H1 (cell line): ENCODE results near the gene ELP4. TPM values are rescaled to one million over a fixed set of nuclear protein-coding genes. Genes with fewer than 3 reads are reported as not detected.

ENCODE experiments used
- CTCF ChIA-PET: fragments of 300-600 bp; sonication (Branson Sonifier 250); formaldehyde crosslinking; loops from one replicate; lab custom pipeline; 2021; ENCODE audit not compliant: partially characterized antibody; lab: Charles Lee
- POLR2A ChIA-PET: fragments of 300-600 bp; sonication (Branson Sonifier 250); formaldehyde crosslinking; loops from one replicate; lab custom pipeline; 2021; ENCODE audit warnings: inconsistent platforms; ENCODE audit not compliant: partially characterized antibody; lab: Charles Lee
- DNase-seq, 2 experiments: peaks; one replicate each; pipeline versions ENCODE4 v3.0.0 to v3.0.0-alpha.2; 2010 to 2022; ENCODE audit warnings: low spot score in 2 of 2, low read depth in 1 of 2, mixed read lengths in 1 of 2
- FAIRE-seq: peaks from 2 replicates; lab custom pipeline; 2011; peaks lifted over from hg19 to GRCh38; lab: Jason Lieb, UNC
- H2AFZ ChIP-seq: 2 replicates; pipeline ENCODE4 v1.8.1; 2012; ENCODE audit warnings: low read length, inconsistent platforms
- H2AK5ac ChIP-seq: 2 replicates; pipeline ENCODE4 v1.6.1; 2013; ENCODE audit warnings: low read depth, low read length
- H2BK120ac ChIP-seq: replicated peaks from 2 replicates; pipeline ENCODE3; 2013; ENCODE audit warnings: low read depth, low read length, inconsistent platforms
- H2BK12ac ChIP-seq: 2 replicates; pipeline ENCODE4 v1.6.1; 2013; ENCODE audit warnings: low read depth, low read length
- H2BK15ac ChIP-seq: 2 replicates; pipeline ENCODE4 v1.6.1; 2013; ENCODE audit warnings: low read length
- H2BK20ac ChIP-seq: 2 replicates; pipeline ENCODE4 v1.6.1; 2013; ENCODE audit warnings: low read length
- H2BK5ac ChIP-seq: 2 replicates; pipeline ENCODE4 v1.6.1; 2013; ENCODE audit warnings: low read depth, low read length
- H3K14ac ChIP-seq: 2 replicates; pipeline ENCODE4 v1.6.1; 2013; ENCODE audit warnings: inconsistent platforms; ENCODE audit not compliant: insufficient read length
- H3K18ac ChIP-seq: 2 replicates; pipeline ENCODE4 v1.6.1; 2013; ENCODE audit warnings: low read length; ENCODE audit errors: extremely low read depth
- H3K23ac ChIP-seq: 2 replicates; pipeline ENCODE4 v1.6.1; 2013; ENCODE audit warnings: inconsistent platforms; ENCODE audit not compliant: insufficient read length
- H3K23me2 ChIP-seq: 2 replicates; pipeline ENCODE4 v1.6.1; 2013; ENCODE audit warnings: low read depth, low read length
- H3K27ac ChIP-seq: 2 replicates; pipeline ENCODE4 v1.6.1; 2011; ENCODE audit warnings: low read depth, low read length, inconsistent platforms
- H3K27me3 ChIP-seq, 4 experiments: replicated peaks in 1 of 4; 1 replicate in 1 of 4; 2 replicates in 3 of 4; pipeline versions ENCODE4 v1.6.1 to v1.8.1; 2011 to 2013; ENCODE audit warnings: low read length in 3 of 4, mild to moderate bottlenecking in 3 of 4, inconsistent platforms in 2 of 4, mixed read lengths in 2 of 4, moderate library complexity in 1 of 4; ENCODE audit not compliant: control insufficient read depth in 3 of 4, insufficient read depth in 3 of 4; ENCODE audit errors: extremely low read depth in 1 of 4
- H3K36me3 ChIP-seq, 4 experiments: 2 replicates each; pipeline versions ENCODE4 v1.6.1 to v1.8.1; 2011 to 2013; ENCODE audit warnings: mild to moderate bottlenecking in 4 of 4, low read length in 3 of 4, moderate library complexity in 2 of 4, control low read depth in 1 of 4, inconsistent platforms in 1 of 4; ENCODE audit not compliant: insufficient read depth in 4 of 4, control insufficient read depth in 2 of 4
- H3K4ac ChIP-seq: replicated peaks from 2 replicates; pipeline ENCODE3; 2013; ENCODE audit warnings: low read length, low read depth, mixed read lengths, inconsistent platforms; ENCODE audit not compliant: insufficient read length
- H3K4me1 ChIP-seq, 4 experiments: replicated peaks in 1 of 4; 1 replicate in 1 of 4; 2 replicates in 3 of 4; pipeline versions ENCODE4 v1.6.1 to v1.8.1; 2011 to 2013; ENCODE audit warnings: low read length in 3 of 4, inconsistent platforms in 2 of 4, mixed read lengths in 1 of 4; ENCODE audit not compliant: insufficient read depth in 4 of 4, control insufficient read depth in 3 of 4
- H3K4me2 ChIP-seq, 2 experiments: 2 replicates each; pipeline versions ENCODE4 v1.6.1 to v1.8.1; 2011 to 2013; ENCODE audit warnings: low read depth in 2 of 2, low read length in 2 of 2, control low read depth in 1 of 2, inconsistent platforms in 1 of 2, mild to moderate bottlenecking in 1 of 2; ENCODE audit not compliant: insufficient read depth in 1 of 2
- H3K4me3 ChIP-seq, 4 experiments: fragments of 200-600, 300-600 bp in 1 of 4; sonication (generic), shearing (Covaris generic), sonication (Bioruptor Twin) in 1 of 4; 2 replicates each; pipeline versions ENCODE4 v1.5.1 to v1.8.1; 2011 to 2016; ENCODE audit warnings: low read length in 4 of 4, low read depth in 3 of 4, control low read depth in 2 of 4, inconsistent platforms in 2 of 4, mild to moderate bottlenecking in 2 of 4, mixed read lengths in 1 of 4, moderate library complexity in 1 of 4; ENCODE audit not compliant: insufficient read depth in 2 of 4; ENCODE audit errors: extremely low read depth in 1 of 4
- H3K56ac ChIP-seq: replicated peaks from 2 replicates; pipeline ENCODE3; 2013; ENCODE audit warnings: low read depth, mild to moderate bottlenecking, mixed read lengths, low read length, inconsistent platforms; ENCODE audit not compliant: insufficient read length
- H3K79me1 ChIP-seq: 2 replicates; pipeline ENCODE4 v1.6.1; 2013; ENCODE audit warnings: low read depth, low read length, control low read depth
- H3K79me2 ChIP-seq, 2 experiments: 2 replicates each; pipeline versions ENCODE4 v1.6.1 to v1.8.1; 2012 to 2013; ENCODE audit warnings: low read length in 2 of 2, mild to moderate bottlenecking in 2 of 2, inconsistent platforms in 1 of 2; ENCODE audit not compliant: insufficient read depth in 2 of 2, control insufficient read depth in 1 of 2
- H3K9ac ChIP-seq, 4 experiments: replicated peaks in 1 of 4; 1 replicate in 1 of 4; 2 replicates in 3 of 4; pipeline versions ENCODE4 v1.6.1 to v1.8.1; 2011 to 2013; ENCODE audit warnings: low read depth in 3 of 4, low read length in 3 of 4, control low read depth in 2 of 4, mild to moderate bottlenecking in 2 of 4, moderate library complexity in 2 of 4, inconsistent platforms in 1 of 4; ENCODE audit errors: extremely low read depth in 1 of 4
- H3K9me3 ChIP-seq, 2 experiments: 2 replicates each; pipeline versions ENCODE4 v1.6.1 to v1.8.1; 2012 to 2013; ENCODE audit warnings: mild to moderate bottlenecking in 2 of 2, moderate library complexity in 2 of 2, control low read depth in 1 of 2, inconsistent platforms in 1 of 2, low read depth in 1 of 2, low read length in 1 of 2, mixed read lengths in 1 of 2; ENCODE audit not compliant: insufficient read depth in 2 of 2
- H4K20me1 ChIP-seq, 2 experiments: replicated peaks in 1 of 2; 2 replicates each; pipeline versions ENCODE3 to v1.8.1; 2011 to 2013; ENCODE audit warnings: inconsistent platforms in 2 of 2, low read length in 2 of 2, mild to moderate bottlenecking in 1 of 2; ENCODE audit not compliant: insufficient read depth in 2 of 2, control insufficient read depth in 1 of 2
- H4K5ac ChIP-seq: 2 replicates; pipeline ENCODE4 v1.6.1; 2013; ENCODE audit warnings: low read length, low read depth, mixed read lengths, inconsistent platforms; ENCODE audit not compliant: insufficient read length
- H4K8ac ChIP-seq: 2 replicates; pipeline ENCODE4 v1.8.0; 2013; ENCODE audit warnings: mild to moderate bottlenecking, moderate library complexity, low read length, inconsistent platforms; ENCODE audit not compliant: insufficient read depth; ENCODE audit errors: extremely low read depth
- H4K91ac ChIP-seq: replicated peaks from 2 replicates; pipeline ENCODE3; 2013; ENCODE audit warnings: low read length, mixed read lengths, inconsistent platforms; ENCODE audit not compliant: insufficient read length
- EGR1 ChIP-seq: IDR thresholded peaks from 2 replicates; pipeline ENCODE4 v1.6.1; 2011; ENCODE audit warnings: low read depth, low read length, borderline replicate concordance
- EP300 ChIP-seq, 2 experiments: IDR thresholded peaks; 1 replicate in 1 of 2; 2 replicates in 1 of 2; pipeline ENCODE4 v1.6.1; 2011 to 2012; ENCODE audit warnings: low read depth in 2 of 2, low read length in 2 of 2, mild to moderate bottlenecking in 2 of 2, borderline replicate concordance in 1 of 2, inconsistent platforms in 1 of 2, moderate library complexity in 1 of 2
- FOSL1 ChIP-seq: IDR thresholded peaks from 2 replicates; pipeline ENCODE4 v1.6.1; 2011; ENCODE audit warnings: mild to moderate bottlenecking, low read depth, low read length, moderate library complexity; ENCODE audit not compliant: insufficient read depth
- JUN ChIP-seq: IDR thresholded peaks from 2 replicates; pipeline ENCODE4 v1.6.1; 2011; ENCODE audit warnings: low read depth, mild to moderate bottlenecking, improper control_type of control experiment, low read length
- KDM1A ChIP-seq: fragments of 200-600, 300-600 bp; sonication (generic); IDR thresholded peaks from 2 replicates; pipeline ENCODE4 v1.7.1; 2016; ENCODE audit warnings: mild to moderate bottlenecking, low read length, borderline replicate concordance
- MAFK ChIP-seq: IDR thresholded peaks from 2 replicates; pipeline ENCODE4 v1.6.1; 2012; ENCODE audit warnings: low read depth, mild to moderate bottlenecking, improper control_type of control experiment, low read length
- NRF1 ChIP-seq: IDR thresholded peaks from 2 replicates; pipeline ENCODE4 v1.6.1; 2011; ENCODE audit warnings: mild to moderate bottlenecking, low read depth, low read length, improper control_type of control experiment
- POLR2A ChIP-seq, 2 experiments: IDR thresholded peaks; 1 replicate in 1 of 2; 2 replicates in 1 of 2; pipeline ENCODE4 v1.6.1; 2011; ENCODE audit warnings: low read depth in 2 of 2, low read length in 2 of 2, mild to moderate bottlenecking in 2 of 2; ENCODE audit errors: control extremely low read depth in 1 of 2
- POLR2AphosphoS5 ChIP-seq: IDR thresholded peaks from 2 replicates; pipeline ENCODE4 v1.6.1; 2011; ENCODE audit warnings: low read depth, low read length
- RAD21 ChIP-seq, 2 experiments: IDR thresholded peaks in 1 of 2; conservative IDR thresholded peaks in 1 of 2; 2 replicates each; pipeline ENCODE4 v1.6.1; 2011; ENCODE audit warnings: low read depth in 2 of 2, low read length in 2 of 2, improper control_type of control experiment in 1 of 2, inconsistent platforms in 1 of 2, mild to moderate bottlenecking in 1 of 2, moderate library complexity in 1 of 2
- SP2 ChIP-seq: IDR thresholded peaks from 2 replicates; pipeline ENCODE4 v1.6.1; 2012; ENCODE audit warnings: mild to moderate bottlenecking, low read length, inconsistent platforms
- WGBS, 2 experiments: shearing (Covaris generic) in 1 of 2; methylation state at CpG; one replicate each; pipeline versions ENCODE4 v1.1.6 to v1.1.7; 2013 to 2015; ENCODE audit warnings: low lambda C conversion rate in 2 of 2, mixed read lengths in 2 of 2, inconsistent platforms in 1 of 2, low coverage in 1 of 2, missing lambda C conversion rate in 1 of 2; ENCODE audit not compliant: insufficient replicate concordance in 2 of 2, insufficient coverage in 1 of 2, insufficient read length in 1 of 2; ENCODE audit errors: extremely low coverage in 1 of 2, missing lambda C conversion rate in 1 of 2; 5-methylcytosine and 5-hydroxymethylcytosine counted together
- polyA plus RNA-seq, 7 experiments: library from polyadenylated mRNA; depleted of rRNA in 3 of 7; stranded (reverse) in 5 of 7; unstranded in 2 of 7; fragments of >200 nt in 5 of 7; fragments of 200-250 nt in 2 of 7; gene quantifications; 1 replicate in 5 of 7; 2 replicates in 1 of 7; 4 replicates in 1 of 7; pipeline versions ENCODE4 v1.2.1 to v1.2.3, GENCODE V29; 2011 to 2013; ENCODE audit warnings: missing spikeins in 2 of 7, mixed read lengths in 2 of 7
- total RNA-seq: library from RNA; stranded (reverse); fragmentation: NEBNext Ultra II Directional; extraction: Animal tissue kit (Norgen Biotek cat#: 25700); gene quantifications from 2 replicates; pipeline ENCODE4 v1.2.1, GENCODE V29; 2021
- TF ChIP-seq, protein P1 (sequence below): IDR thresholded peaks from 2 replicates; pipeline ENCODE4 v1.6.1; 2011; ENCODE audit warnings: low read depth, mild to moderate bottlenecking, low read length; ENCODE audit not compliant: insufficient read depth
- TF ChIP-seq, protein P2 (sequence below): IDR thresholded peaks from 2 replicates; pipeline ENCODE4 v1.6.1; 2012; ENCODE audit warnings: inconsistent platforms

Gene ELP4
- total and polyA plus RNA-seq, 2 of the 8 experiments (the other 6 are each of a cell fraction or from before 2014, with no cell fraction given): 14.0 to 18.6 TPM

DNA sequence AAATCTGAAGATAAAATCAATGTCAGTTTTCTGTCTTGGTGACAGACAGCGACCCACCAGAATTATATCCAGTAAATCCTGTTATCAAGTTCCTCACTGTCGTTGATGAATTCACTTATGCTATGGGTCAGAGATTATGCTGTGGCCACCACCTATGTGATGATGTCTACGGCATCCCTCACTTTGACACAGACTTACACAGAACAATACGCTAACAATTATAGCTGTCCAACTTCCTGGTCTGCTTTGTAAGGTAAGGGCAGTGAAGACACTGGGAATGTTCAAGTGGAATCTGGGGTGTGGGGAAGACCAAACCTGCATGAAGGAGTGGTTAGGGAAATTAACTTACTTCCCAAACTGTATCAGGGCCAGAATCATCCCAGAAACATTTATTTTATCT lies 320.8 kb downstream of the ELP4 start:
- POLR2A ChIA-PET: no interaction called here
- Histone ChIP-seq H3K79me2 (no peaks in the 10 kb centered on the region), H2BK20ac (no peak overlapping the region), H3K4ac (no peak overlapping the region), H3K79me1 (no peaks in the 10 kb centered on the region), H2BK15ac (no peak overlapping the region), H3K14ac (no peak overlapping the region), H2AK5ac (no peak overlapping the region), H3K23me2 (peaks cover 6% of the 10 kb centered on the region; the same call in 1 of the 2 replicates), H3K9ac (no peak overlapping the region), H3K4me1 (peaks cover 9 to 13% (median 11%) of the 10 kb centered on the region in 4 experiments), H2BK12ac (no peak overlapping the region), H3K9me3 (no peaks in the 10 kb centered on the region), H2BK5ac (no peak overlapping the region), H2BK120ac (no peak overlapping the region), H4K20me1 (peaks cover 0 to 2% of the 10 kb centered on the region in 2 experiments), H4K5ac (no peak overlapping the region), H2AFZ (no peak overlapping the region), H4K91ac (no peak overlapping the region), H3K27me3 (peaks cover 24 to 36% (median 29%) of the 10 kb centered on the region in 4 experiments), H4K8ac (no peak overlapping the region), H3K4me3 (no peak overlapping the region), H3K18ac (no peak overlapping the region), H3K4me2 (no peak overlapping the region), H3K36me3 (no peaks in the 10 kb centered on the region; a peak in 1 of 8 replicates), H3K27ac (no peak overlapping the region), H3K56ac (no peak overlapping the region), H3K23ac (no peak overlapping the region)
- no peak for FAIRE-seq
- CTCF ChIA-PET: interaction anchor here (0.9 to 5.0 kb wide), 7 partner anchors 23 to 345 kb away, joined by 3 to 27 read pairs (median 5); no protein-coding TSS in a partner anchor
- DNase-seq: no peak
- 93% methylated on average over 4 of the region's 4 CpGs; no CpG with 5 or more reads in 1 of the 2 experiments for WGBS, 2 experiments
- TF ChIP-seq, protein P1, sequence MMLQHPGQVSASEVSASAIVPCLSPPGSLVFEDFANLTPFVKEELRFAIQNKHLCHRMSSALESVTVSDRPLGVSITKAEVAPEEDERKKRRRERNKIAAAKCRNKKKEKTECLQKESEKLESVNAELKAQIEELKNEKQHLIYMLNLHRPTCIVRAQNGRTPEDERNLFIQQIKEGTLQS: no peak
- TF ChIP-seq FOSL1 (no peak), SP2 (no peak), MAFK (no peak), POLR2AphosphoS5 (no peak), EP300 (IDR thresholded peaks at IDR 0.05; ENCODE audit: borderline replicate concordance in 1 of 2, low read depth in 2 of 2, low read length in 2 of 2) (no peak), EGR1 (no peak), KDM1A (no peak), RAD21 (IDR thresholded peaks at IDR 0.05 in 1 of 2, conservative IDR thresholded peaks at IDR 0.05 in 1 of 2; ENCODE audit: low read depth in 2 of 2, low read length in 2 of 2) (no peak), JUN (no peak), POLR2A (IDR thresholded peaks at IDR 0.05; ENCODE audit: control extremely low read depth in 1 of 2, low read depth in 2 of 2, low read length in 2 of 2) (no peak), NRF1 (no peak)
- TF ChIP-seq, protein P2, sequence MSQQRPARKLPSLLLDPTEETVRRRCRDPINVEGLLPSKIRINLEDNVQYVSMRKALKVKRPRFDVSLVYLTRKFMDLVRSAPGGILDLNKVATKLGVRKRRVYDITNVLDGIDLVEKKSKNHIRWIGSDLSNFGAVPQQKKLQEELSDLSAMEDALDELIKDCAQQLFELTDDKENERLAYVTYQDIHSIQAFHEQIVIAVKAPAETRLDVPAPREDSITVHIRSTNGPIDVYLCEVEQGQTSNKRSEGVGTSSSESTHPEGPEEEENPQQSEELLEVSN: no peak
